ENCODE measurements around the gene CNNM2. TPM values are rescaled to one million over a fixed set of nuclear protein-coding genes. Genes with fewer than 3 reads are reported as not detected.

The CNNM2 gene
- total RNA-seq, 1 experiment from 2014 or later, result 23.5 TPM

DNA sequence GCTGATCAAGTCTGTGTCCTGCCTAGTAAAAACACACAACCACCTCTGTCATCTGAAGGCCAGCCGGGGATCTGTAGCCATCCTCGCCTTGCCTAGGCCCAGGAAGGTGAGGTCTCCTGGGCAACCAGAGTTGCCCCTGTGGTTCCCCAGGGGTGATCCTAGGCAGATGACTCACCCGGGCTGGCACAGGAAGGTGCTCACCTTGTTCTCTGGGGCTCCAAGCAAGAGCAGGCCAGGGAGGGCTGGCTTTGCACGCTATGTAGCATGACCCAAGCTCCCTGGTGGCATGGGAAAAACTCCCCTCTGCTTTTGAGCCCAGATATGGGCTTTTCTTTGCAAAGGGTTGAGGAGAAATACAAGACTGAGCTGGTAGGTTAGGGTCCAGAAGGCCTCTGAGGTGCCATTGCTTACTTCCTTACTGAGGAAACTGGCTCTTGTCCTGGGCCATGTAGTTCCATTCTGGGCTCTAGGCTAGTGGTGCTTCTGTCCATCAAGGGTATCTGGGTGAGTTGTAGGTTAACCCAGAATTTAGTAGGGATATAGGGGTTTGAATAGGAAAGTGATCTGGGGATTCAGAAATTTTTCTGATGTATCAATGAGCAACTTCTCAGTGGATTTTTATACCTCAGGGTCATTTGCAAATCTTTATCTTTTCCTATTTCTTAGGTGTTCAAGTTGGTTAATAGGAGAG lies 162.9 kb downstream of the CNNM2 start (continued):
- TF ChIP-seq, protein P1, sequence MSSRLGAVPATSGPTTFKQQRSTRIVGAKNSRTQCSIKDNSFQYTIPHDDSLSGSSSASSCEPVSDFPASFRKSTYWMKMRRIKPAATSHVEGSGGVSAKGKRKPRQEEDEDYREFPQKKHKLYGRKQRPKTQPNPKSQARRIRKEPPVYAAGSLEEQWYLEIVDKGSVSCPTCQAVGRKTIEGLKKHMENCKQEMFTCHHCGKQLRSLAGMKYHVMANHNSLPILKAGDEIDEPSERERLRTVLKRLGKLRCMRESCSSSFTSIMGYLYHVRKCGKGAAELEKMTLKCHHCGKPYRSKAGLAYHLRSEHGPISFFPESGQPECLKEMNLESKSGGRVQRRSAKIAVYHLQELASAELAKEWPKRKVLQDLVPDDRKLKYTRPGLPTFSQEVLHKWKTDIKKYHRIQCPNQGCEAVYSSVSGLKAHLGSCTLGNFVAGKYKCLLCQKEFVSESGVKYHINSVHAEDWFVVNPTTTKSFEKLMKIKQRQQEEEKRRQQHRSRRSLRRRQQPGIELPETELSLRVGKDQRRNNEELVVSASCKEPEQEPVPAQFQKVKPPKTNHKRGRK (CRISPR knock-in tag; IDR thresholded peaks at IDR 0.05; ENCODE audit: borderline replicate concordance), result no peak
- TF ChIP-seq ATF1 (CRISPR knock-in tag; IDR thresholded peaks at IDR 0.05), result no peak
- TF ChIP-seq, protein P2, sequence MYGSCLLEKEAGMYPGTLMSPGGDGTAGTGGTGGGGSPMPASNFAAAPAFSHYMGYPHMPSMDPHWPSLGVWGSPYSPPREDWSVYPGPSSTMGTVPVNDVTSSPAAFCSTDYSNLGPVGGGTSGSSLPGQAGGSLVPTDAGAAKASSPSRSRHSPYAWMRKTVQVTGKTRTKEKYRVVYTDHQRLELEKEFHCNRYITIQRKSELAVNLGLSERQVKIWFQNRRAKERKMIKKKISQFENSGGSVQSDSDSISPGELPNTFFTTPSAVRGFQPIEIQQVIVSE (CRISPR knock-in tag; IDR thresholded peaks at IDR 0.05; ENCODE audit: borderline replicate concordance), result no peak

DNA sequence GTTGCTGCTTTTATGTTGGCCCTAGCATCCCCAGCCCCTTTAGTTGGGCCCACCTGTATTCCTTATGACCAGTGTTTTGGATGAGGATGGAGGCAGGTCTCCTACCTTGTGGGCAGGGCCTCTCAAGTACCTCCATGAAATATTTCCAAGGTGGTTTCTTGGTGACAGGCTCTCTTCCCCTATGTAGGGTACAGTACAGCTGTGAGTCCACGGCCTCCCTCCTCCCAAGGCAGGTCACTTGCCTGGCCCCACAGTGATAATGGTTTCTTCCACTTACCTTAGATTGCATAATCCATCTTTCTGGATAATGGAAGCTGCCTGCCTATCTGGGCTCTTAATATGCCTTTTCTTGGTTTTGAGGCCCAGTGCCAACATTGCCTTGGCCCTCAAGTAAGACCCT lies 164.6 kb downstream of the CNNM2 start:
- DNase-seq (ENCODE audit: low spot score), result no peak
- Mint-ChIP-seq H3K27ac (no peak overlapping the region), H3K36me3 (peaks cover 14% of the 10 kb centered on the region), H3K27me3 (ENCODE audit: low read depth) (no peaks in the 10 kb centered on the region), H3K4me3 (no peak overlapping the region), H3K9me3 (no peaks in the 10 kb centered on the region), H3K4me1 (0 out of 2 replicates have a peak, but pooled peaks cover under 1% of the 10 kb centered on the region)
- ChIA-PET POLR2A (no interaction called here), CTCF (interaction anchor here (2.2 kb wide), 1 partner anchor 162 kb away, joined by 10 read pairs; no protein-coding TSS in a partner anchor)
- TF ChIP-seq, protein P3, sequence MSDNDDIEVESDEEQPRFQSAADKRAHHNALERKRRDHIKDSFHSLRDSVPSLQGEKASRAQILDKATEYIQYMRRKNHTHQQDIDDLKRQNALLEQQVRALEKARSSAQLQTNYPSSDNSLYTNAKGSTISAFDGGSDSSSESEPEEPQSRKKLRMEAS (CRISPR knock-in tag; IDR thresholded peaks at IDR 0.05), result no peak
- TF ChIP-seq TEAD4 (CRISPR knock-in tag; IDR thresholded peaks at IDR 0.05), result no peak
- TF ChIP-seq, protein P4, sequence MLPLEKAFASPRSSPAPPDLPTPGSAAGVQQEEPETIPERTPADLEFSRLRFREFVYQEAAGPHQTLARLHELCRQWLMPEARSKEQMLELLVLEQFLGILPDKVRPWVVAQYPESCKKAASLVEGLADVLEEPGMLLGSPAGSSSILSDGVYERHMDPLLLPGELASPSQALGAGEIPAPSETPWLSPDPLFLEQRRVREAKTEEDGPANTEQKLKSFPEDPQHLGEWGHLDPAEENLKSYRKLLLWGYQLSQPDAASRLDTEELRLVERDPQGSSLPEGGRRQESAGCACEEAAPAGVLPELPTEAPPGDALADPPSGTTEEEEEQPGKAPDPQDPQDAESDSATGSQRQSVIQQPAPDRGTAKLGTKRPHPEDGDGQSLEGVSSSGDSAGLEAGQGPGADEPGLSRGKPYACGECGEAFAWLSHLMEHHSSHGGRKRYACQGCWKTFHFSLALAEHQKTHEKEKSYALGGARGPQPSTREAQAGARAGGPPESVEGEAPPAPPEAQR (CRISPR knock-in tag; IDR thresholded peaks at IDR 0.05), result no peak
- no peak for TF ChIP-seq ELF4 (CRISPR knock-in tag; IDR thresholded peaks at IDR 0.05; ENCODE audit: low read depth)
- TF ChIP-seq, protein P5, sequence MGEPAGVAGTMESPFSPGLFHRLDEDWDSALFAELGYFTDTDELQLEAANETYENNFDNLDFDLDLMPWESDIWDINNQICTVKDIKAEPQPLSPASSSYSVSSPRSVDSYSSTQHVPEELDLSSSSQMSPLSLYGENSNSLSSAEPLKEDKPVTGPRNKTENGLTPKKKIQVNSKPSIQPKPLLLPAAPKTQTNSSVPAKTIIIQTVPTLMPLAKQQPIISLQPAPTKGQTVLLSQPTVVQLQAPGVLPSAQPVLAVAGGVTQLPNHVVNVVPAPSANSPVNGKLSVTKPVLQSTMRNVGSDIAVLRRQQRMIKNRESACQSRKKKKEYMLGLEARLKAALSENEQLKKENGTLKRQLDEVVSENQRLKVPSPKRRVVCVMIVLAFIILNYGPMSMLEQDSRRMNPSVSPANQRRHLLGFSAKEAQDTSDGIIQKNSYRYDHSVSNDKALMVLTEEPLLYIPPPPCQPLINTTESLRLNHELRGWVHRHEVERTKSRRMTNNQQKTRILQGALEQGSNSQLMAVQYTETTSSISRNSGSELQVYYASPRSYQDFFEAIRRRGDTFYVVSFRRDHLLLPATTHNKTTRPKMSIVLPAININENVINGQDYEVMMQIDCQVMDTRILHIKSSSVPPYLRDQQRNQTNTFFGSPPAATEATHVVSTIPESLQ (CRISPR knock-in tag; IDR thresholded peaks at IDR 0.05), result no peak
- no peak for TF ChIP-seq FOXK1 (CRISPR knock-in tag; IDR thresholded peaks at IDR 0.05)
- TF ChIP-seq TCF7 (CRISPR knock-in tag; IDR thresholded peaks at IDR 0.05; ENCODE audit: low read depth), result no peak
- TF ChIP-seq, protein P6, sequence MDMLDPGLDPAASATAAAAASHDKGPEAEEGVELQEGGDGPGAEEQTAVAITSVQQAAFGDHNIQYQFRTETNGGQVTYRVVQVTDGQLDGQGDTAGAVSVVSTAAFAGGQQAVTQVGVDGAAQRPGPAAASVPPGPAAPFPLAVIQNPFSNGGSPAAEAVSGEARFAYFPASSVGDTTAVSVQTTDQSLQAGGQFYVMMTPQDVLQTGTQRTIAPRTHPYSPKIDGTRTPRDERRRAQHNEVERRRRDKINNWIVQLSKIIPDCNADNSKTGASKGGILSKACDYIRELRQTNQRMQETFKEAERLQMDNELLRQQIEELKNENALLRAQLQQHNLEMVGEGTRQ (CRISPR knock-in tag; IDR thresholded peaks at IDR 0.05), result no peak
- ATAC-seq, result no peak

DNA sequence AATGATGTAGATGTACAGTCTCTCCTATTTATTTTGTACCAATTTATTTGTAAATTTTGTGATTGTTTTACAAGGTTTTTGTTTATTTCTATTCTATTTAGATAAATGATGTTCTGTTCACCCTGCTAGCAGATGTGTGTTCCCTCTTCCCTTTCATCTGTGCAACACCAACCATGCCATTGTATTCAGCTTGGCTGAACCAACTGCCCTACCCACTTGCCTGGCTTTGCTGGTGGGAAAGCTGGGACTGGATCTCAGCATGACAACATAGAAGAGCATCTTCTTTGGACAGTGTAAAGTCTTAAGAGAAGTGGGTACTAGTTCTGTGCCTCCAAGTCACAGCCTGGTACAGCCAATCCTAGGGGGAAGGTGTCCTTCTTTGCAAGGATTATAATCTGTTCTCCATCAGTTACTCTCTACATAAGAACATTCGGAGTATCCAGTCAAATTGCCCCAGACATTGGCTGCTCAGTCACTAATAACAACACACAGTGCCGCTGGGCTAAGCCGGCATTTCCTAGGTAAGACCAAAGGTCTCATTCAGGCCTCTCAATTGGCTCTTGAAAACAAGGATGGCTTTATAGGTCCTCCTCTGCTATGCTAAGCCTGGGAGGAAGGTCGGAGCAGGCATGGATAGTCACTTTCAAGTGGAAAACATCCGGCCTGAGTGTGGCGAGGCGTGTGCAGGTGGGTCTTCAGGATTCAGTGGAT lies 165.3 kb downstream of the CNNM2 start:
- no peaks in the 10 kb centered on the region for H3K4me1 Mint-ChIP-seq
- TF ChIP-seq NR2C2 (CRISPR knock-in tag; IDR thresholded peaks at IDR 0.05) (no peak), CREM (CRISPR knock-in tag; IDR thresholded peaks at IDR 0.05) (no peak), EMX1 (CRISPR knock-in tag; IDR thresholded peaks at IDR 0.05) (no peak)
- TF ChIP-seq, protein P7, sequence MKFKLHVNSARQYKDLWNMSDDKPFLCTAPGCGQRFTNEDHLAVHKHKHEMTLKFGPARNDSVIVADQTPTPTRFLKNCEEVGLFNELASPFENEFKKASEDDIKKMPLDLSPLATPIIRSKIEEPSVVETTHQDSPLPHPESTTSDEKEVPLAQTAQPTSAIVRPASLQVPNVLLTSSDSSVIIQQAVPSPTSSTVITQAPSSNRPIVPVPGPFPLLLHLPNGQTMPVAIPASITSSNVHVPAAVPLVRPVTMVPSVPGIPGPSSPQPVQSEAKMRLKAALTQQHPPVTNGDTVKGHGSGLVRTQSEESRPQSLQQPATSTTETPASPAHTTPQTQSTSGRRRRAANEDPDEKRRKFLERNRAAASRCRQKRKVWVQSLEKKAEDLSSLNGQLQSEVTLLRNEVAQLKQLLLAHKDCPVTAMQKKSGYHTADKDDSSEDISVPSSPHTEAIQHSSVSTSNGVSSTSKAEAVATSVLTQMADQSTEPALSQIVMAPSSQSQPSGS (CRISPR knock-in tag; IDR thresholded peaks at IDR 0.05; ENCODE audit: borderline replicate concordance, low read depth), result no peak
- TF ChIP-seq, protein P8, sequence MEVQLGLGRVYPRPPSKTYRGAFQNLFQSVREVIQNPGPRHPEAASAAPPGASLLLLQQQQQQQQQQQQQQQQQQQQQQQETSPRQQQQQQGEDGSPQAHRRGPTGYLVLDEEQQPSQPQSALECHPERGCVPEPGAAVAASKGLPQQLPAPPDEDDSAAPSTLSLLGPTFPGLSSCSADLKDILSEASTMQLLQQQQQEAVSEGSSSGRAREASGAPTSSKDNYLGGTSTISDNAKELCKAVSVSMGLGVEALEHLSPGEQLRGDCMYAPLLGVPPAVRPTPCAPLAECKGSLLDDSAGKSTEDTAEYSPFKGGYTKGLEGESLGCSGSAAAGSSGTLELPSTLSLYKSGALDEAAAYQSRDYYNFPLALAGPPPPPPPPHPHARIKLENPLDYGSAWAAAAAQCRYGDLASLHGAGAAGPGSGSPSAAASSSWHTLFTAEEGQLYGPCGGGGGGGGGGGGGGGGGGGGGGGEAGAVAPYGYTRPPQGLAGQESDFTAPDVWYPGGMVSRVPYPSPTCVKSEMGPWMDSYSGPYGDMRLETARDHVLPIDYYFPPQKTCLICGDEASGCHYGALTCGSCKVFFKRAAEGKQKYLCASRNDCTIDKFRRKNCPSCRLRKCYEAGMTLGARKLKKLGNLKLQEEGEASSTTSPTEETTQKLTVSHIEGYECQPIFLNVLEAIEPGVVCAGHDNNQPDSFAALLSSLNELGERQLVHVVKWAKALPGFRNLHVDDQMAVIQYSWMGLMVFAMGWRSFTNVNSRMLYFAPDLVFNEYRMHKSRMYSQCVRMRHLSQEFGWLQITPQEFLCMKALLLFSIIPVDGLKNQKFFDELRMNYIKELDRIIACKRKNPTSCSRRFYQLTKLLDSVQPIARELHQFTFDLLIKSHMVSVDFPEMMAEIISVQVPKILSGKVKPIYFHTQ (CRISPR knock-in tag; IDR thresholded peaks at IDR 0.05), result no peak
- TF ChIP-seq, protein P9, sequence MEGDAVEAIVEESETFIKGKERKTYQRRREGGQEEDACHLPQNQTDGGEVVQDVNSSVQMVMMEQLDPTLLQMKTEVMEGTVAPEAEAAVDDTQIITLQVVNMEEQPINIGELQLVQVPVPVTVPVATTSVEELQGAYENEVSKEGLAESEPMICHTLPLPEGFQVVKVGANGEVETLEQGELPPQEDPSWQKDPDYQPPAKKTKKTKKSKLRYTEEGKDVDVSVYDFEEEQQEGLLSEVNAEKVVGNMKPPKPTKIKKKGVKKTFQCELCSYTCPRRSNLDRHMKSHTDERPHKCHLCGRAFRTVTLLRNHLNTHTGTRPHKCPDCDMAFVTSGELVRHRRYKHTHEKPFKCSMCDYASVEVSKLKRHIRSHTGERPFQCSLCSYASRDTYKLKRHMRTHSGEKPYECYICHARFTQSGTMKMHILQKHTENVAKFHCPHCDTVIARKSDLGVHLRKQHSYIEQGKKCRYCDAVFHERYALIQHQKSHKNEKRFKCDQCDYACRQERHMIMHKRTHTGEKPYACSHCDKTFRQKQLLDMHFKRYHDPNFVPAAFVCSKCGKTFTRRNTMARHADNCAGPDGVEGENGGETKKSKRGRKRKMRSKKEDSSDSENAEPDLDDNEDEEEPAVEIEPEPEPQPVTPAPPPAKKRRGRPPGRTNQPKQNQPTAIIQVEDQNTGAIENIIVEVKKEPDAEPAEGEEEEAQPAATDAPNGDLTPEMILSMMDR (IDR thresholded peaks at IDR 0.05), result no peak

More for the DNA sequence above, 165.3 kb downstream of the CNNM2 start:
- Mint-ChIP-seq H3K27me3 (ENCODE audit: low read depth) (no peaks in the 10 kb centered on the region), H3K4me3 (no peak overlapping the region), H3K27ac (no peak overlapping the region), H3K9me3 (no peaks in the 10 kb centered on the region), H3K36me3 (peaks cover 16% of the 10 kb centered on the region)
- ATAC-seq, result no peak
- POLR2A ChIA-PET, result no interaction called here
- no peak for DNase-seq (ENCODE audit: low spot score)
- CTCF ChIA-PET, result interaction anchor here (2.2 kb wide), 1 partner anchor 161 kb away, joined by 10 read pairs; no protein-coding TSS in a partner anchor

All from WTC11 (cell line).